ENCODE results near the gene FAM131C.

FAM131C gene

GRCh38 chr1:16015491-16015890 lies 58.0 kb downstream of the FAM131C start:
- Histone ChIP-seq H3K36me3 (ENCODE audit: insufficient read depth, low read length) (no peaks in the 10 kb centered on the region), H3K9me3 (ENCODE audit: low read length) (no peaks in the 10 kb centered on the region), H3K4me3 (ENCODE audit: low read length) (no peak overlapping the region), H3K27me3 (ENCODE audit: insufficient read depth, low read length) (peaks cover 57% of the 10 kb centered on the region), H3K4me1 (ENCODE audit: insufficient read depth, low read length) (peaks cover 19% of the 10 kb centered on the region), H2AFZ (ENCODE audit: low read depth, low read length) (no peak overlapping the region)

- Histone ChIP-seq H3K9me3 (ENCODE audit: low read length) (no peaks in the 10 kb centered on the region), H3K4me3 (ENCODE audit: low read length) (no peak overlapping the region), H3K36me3 (ENCODE audit: insufficient read depth, low read length) (no peaks in the 10 kb centered on the region), H3K27me3 (ENCODE audit: insufficient read depth, low read length) (peaks cover 50% of the 10 kb centered on the region), H2AFZ (ENCODE audit: low read depth, low read length) (no peak overlapping the region), H3K4me1 (ENCODE audit: insufficient read depth, low read length) (peaks cover 16% of the 10 kb centered on the region)
Observed at GRCh38 chr1:16014509-16015482, 58.7 kb downstream of the FAM131C start.

- Histone ChIP-seq H3K36me3 (ENCODE audit: insufficient read depth, low read length) (no peaks in the 10 kb centered on the region), H2AFZ (ENCODE audit: low read depth, low read length) (no peak overlapping the region), H3K9me3 (ENCODE audit: low read length) (no peaks in the 10 kb centered on the region), H3K4me3 (ENCODE audit: low read length) (no peak overlapping the region), H3K27me3 (ENCODE audit: insufficient read depth, low read length) (peaks cover 43% of the 10 kb centered on the region), H3K4me1 (ENCODE audit: insufficient read depth, low read length) (peaks cover 12% of the 10 kb centered on the region)
Observed at GRCh38 chr1:16013908-16014258, 59.6 kb downstream of the FAM131C start.

- peaks cover 38% of the 10 kb centered on the region for H3K27me3 ChIP-seq (ENCODE audit: insufficient read depth, low read length)
- H3K36me3 ChIP-seq (ENCODE audit: insufficient read depth, low read length), result no peaks in the 10 kb centered on the region
- no peaks in the 10 kb centered on the region for H3K9me3 ChIP-seq (ENCODE audit: low read length)
- H3K4me3 ChIP-seq (ENCODE audit: low read length), result no peak overlapping the region
- H3K4me1 ChIP-seq (ENCODE audit: insufficient read depth, low read length), result peaks cover 12% of the 10 kb centered on the region
- H2AFZ ChIP-seq (ENCODE audit: low read depth, low read length), result no peak overlapping the region
Observed at GRCh38 chr1:16013220-16013907, 60.1 kb downstream of the FAM131C start.

GRCh38 chr1:16012590-16013219 lies 60.7 kb downstream of the FAM131C start:
- Histone ChIP-seq H3K4me3 (ENCODE audit: low read length) (no peak overlapping the region), H3K9me3 (ENCODE audit: low read length) (no peaks in the 10 kb centered on the region), H2AFZ (ENCODE audit: low read depth, low read length) (no peak overlapping the region), H3K4me1 (ENCODE audit: insufficient read depth, low read length) (peaks cover 10% of the 10 kb centered on the region), H3K27me3 (ENCODE audit: insufficient read depth, low read length) (peaks cover 36% of the 10 kb centered on the region), H3K36me3 (ENCODE audit: insufficient read depth, low read length) (no peaks in the 10 kb centered on the region)

- Histone ChIP-seq H3K36me3 (ENCODE audit: insufficient read depth, low read length) (no peaks in the 10 kb centered on the region), H3K27me3 (ENCODE audit: insufficient read depth, low read length) (peaks cover 31% of the 10 kb centered on the region), H2AFZ (ENCODE audit: low read depth, low read length) (no peak overlapping the region), H3K4me1 (ENCODE audit: insufficient read depth, low read length) (peaks cover 6% of the 10 kb centered on the region), H3K4me3 (ENCODE audit: low read length) (no peak overlapping the region), H3K9me3 (ENCODE audit: low read length) (no peaks in the 10 kb centered on the region)
Observed at GRCh38 chr1:16011936-16012589, 61.4 kb downstream of the FAM131C start.

GRCh38 chr1:16010837-16011236 lies 62.6 kb downstream of the FAM131C start:
- Histone ChIP-seq H2AFZ (ENCODE audit: low read depth, low read length) (no peak overlapping the region), H3K36me3 (ENCODE audit: insufficient read depth, low read length) (no peaks in the 10 kb centered on the region), H3K27me3 (ENCODE audit: insufficient read depth, low read length) (peaks cover 22% of the 10 kb centered on the region), H3K4me1 (ENCODE audit: insufficient read depth, low read length) (peaks cover 6% of the 10 kb centered on the region), H3K4me3 (ENCODE audit: low read length) (no peak overlapping the region), H3K9me3 (ENCODE audit: low read length) (no peaks in the 10 kb centered on the region)

- Histone ChIP-seq H3K4me1 (ENCODE audit: insufficient read depth, low read length) (peaks cover 6% of the 10 kb centered on the region), H3K27me3 (ENCODE audit: insufficient read depth, low read length) (peaks cover 12% of the 10 kb centered on the region), H3K4me3 (ENCODE audit: low read length) (no peak overlapping the region), H2AFZ (ENCODE audit: low read depth, low read length) (no peak overlapping the region), H3K36me3 (ENCODE audit: insufficient read depth, low read length) (no peaks in the 10 kb centered on the region), H3K9me3 (ENCODE audit: low read length) (no peaks in the 10 kb centered on the region)
Observed at GRCh38 chr1:16009678-16010077, 63.8 kb downstream of the FAM131C start.

- peaks cover 6% of the 10 kb centered on the region for H3K27me3 ChIP-seq (ENCODE audit: insufficient read depth, low read length)
Observed at GRCh38 chr1:16009030-16009460, 64.4 kb downstream of the FAM131C start.

More at GRCh38 chr1:16009030-16009460, 64.4 kb downstream of the FAM131C start:
- H2AFZ ChIP-seq (ENCODE audit: low read depth, low read length), result no peak overlapping the region
- H3K4me3 ChIP-seq (ENCODE audit: low read length), result no peak overlapping the region
- H3K9me3 ChIP-seq (ENCODE audit: low read length), result no peaks in the 10 kb centered on the region
- H3K4me1 ChIP-seq (ENCODE audit: insufficient read depth, low read length), result peaks cover 6% of the 10 kb centered on the region
- no peaks in the 10 kb centered on the region for H3K36me3 ChIP-seq (ENCODE audit: insufficient read depth, low read length)

All from neuron (in vitro differentiated cells).